ENCODE data around the gene HRH3. TPM values are rescaled to one million over a fixed set of nuclear protein-coding genes. Genes with fewer than 3 reads are reported as not detected.

HRH3 gene
- total and polyA plus RNA-seq, 7 experiments from 2014 or later: not detected

DNA sequence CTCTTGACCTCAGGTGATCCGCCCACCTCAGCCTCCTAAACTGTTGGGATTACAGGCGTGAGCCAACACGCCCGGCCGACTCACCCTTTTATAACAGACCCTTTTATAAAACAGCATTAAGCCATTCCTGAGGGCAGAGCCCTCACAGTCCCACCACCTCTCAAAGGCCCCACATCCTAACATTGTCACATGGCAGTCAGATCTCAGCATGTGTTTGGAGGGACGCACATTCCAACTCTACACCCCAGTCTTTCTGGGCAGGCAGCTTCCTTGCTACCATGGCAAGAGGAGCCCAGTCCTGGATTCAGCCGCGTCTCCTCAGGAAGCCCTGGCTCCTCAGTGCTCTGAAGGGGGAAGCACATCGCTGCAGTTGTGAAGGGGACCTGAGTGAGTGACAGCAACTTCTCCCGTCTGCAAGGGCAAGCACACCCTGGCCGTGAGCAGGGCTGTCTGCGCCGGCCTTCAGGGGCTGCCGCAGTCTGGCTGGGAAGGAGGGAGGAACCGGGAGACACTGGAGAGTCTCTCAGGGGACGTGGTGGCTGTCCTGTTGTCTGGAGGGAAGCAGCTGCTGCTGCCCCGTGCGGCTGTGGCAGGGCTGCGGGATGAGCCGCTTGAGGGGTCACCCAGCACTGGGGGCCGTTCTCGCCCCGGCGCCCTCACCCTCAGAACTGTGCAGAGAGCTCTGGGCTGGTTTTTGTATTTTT lies 34.1 kb upstream of the HRH3 start:
- no peaks in the 10 kb centered on the region for H3K4me1 ChIP-seq (ENCODE audit: control insufficient read depth in 2 of 2, insufficient read depth in 2 of 2, low read length in 2 of 2)
- Mint-ChIP-seq H3K27me3 (no peaks in the 10 kb centered on the region), H3K27ac (no peak overlapping the region), H3K36me3 (peaks cover 0 to 34% (median 6%) of the 10 kb centered on the region in 5 donors), H3K9me3 (no peaks in the 10 kb centered on the region), H3K4me1 (peaks cover 0 to 37% (median 19%) of the 10 kb centered on the region in 7 donors), H3K4me3 (no peak overlapping the region)
- POLR2A ChIA-PET: no interaction called here
- ATAC-seq (no peak), DNase-seq (no peak)
- H3K4me3 ChIP-seq (ENCODE audit: low read length): no peak overlapping the region
- H3K27ac ChIP-seq (ENCODE audit: low read depth, low read length): no peak overlapping the region
- peaks cover 0 to 42% (median 0%) of the 10 kb centered on the region in 3 experiments for H3K36me3 ChIP-seq (ENCODE audit: control insufficient read depth in 2 of 3, insufficient read depth in 3 of 3, low read length in 3 of 3)
- H3K9me3 ChIP-seq (ENCODE audit: control insufficient read depth in 2 of 3, low read length in 3 of 3): no peaks in the 10 kb centered on the region
- H3K27me3 ChIP-seq (ENCODE audit: control insufficient read depth in 2 of 2, insufficient read depth in 2 of 2, low read length in 2 of 2): no peaks in the 10 kb centered on the region
- intact Hi-C loops (cut with micrococcal nuclease): no loop called here
- CTCF ChIA-PET: no interaction called here

DNA sequence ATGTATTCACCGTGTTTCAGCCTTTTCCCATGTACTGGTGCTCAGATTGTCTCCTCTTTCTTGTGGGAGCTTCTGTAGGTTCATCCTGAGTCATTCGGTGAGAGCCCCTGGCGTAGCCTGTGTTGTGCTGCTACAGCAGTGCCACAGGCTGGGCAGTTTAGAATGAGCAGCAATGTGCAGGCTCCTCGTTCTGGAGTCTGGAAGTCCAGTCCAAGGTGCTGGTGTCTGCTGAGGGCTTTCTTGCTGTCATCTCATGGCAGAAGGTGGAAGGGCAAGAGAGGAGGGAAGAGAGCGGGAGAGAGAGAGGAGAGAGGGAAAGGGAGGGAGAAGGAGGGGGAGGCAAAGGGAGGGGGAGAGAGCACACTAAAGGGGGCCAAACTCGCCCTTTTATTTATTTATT lies 33.3 kb upstream of the HRH3 start:
- H3K27ac Mint-ChIP-seq: no peak overlapping the region
- no peaks in the 10 kb centered on the region for H3K9me3 Mint-ChIP-seq
- no peak for DNase-seq
- H3K4me3 ChIP-seq (ENCODE audit: low read length): no peak overlapping the region
- ChIA-PET POLR2A (no interaction called here), CTCF (no interaction called here)
- H3K27ac ChIP-seq (ENCODE audit: low read depth, low read length): no peak overlapping the region
- peaks cover 0 to 34% (median 0%) of the 10 kb centered on the region in 3 experiments for H3K36me3 ChIP-seq (ENCODE audit: control insufficient read depth in 2 of 3, insufficient read depth in 3 of 3, low read length in 3 of 3)
- H3K4me1 ChIP-seq (ENCODE audit: control insufficient read depth in 2 of 2, insufficient read depth in 2 of 2, low read length in 2 of 2): no peaks in the 10 kb centered on the region
- H3K9me3 ChIP-seq (ENCODE audit: control insufficient read depth in 2 of 3, low read length in 3 of 3): no peaks in the 10 kb centered on the region
- peaks cover 0 to 31% (median 6%) of the 10 kb centered on the region in 5 donors for H3K36me3 Mint-ChIP-seq
- no peak overlapping the region for H3K4me3 Mint-ChIP-seq
- intact Hi-C loops (cut with micrococcal nuclease): no loop called here
- H3K27me3 ChIP-seq (ENCODE audit: control insufficient read depth in 2 of 2, insufficient read depth in 2 of 2, low read length in 2 of 2): no peaks in the 10 kb centered on the region
- H3K4me1 Mint-ChIP-seq: peaks cover 0 to 34% (median 21%) of the 10 kb centered on the region in 7 donors
- no peaks in the 10 kb centered on the region for H3K27me3 Mint-ChIP-seq
- no peak for ATAC-seq

DNA sequence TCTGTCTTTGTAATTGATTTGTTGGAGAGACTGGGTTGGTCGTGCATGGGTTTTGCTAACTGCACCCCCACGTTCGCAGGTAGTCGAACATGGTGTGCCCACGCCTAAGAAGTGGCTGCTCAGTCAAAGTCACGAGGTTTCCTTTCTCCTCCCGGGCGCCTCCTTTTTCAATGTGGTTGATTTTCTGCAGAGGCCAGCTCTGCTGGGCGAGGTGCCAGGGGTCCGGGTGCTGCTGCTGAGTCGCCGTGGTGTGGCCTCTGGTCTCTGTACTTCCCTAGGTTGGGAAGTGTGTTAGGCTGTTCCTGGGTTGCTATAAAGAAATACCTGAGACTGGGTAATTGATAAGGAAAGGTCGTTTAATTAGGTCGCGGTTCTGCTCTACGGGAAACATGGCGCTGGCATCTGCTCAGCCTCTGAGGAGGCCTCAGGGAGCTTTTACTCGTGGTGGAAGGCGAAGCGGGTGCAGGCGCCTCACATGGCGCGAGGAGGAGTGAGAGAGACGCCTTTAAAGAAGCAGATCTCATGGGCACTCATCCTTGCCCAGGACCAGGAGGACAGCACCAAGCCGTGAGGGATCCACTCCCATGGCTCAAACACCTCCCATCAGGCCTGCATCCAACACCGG lies 32.4 kb upstream of the HRH3 start:
- no peak for ATAC-seq
- Mint-ChIP-seq H3K4me3 (no peak overlapping the region), H3K27me3 (no peaks in the 10 kb centered on the region), H3K27ac (peak overlapping the region in 1 of 9 donors; percentile 36), H3K4me1 (peaks cover 0 to 31% (median 22%) of the 10 kb centered on the region in 7 donors), H3K9me3 (no peaks in the 10 kb centered on the region), H3K36me3 (peaks cover 0 to 29% (median 6%) of the 10 kb centered on the region in 5 donors)
- H3K36me3 ChIP-seq (ENCODE audit: control insufficient read depth in 2 of 3, insufficient read depth in 3 of 3, low read length in 3 of 3): peaks cover 0 to 32% (median 0%) of the 10 kb centered on the region in 3 experiments
- no peak overlapping the region for H3K4me3 ChIP-seq (ENCODE audit: low read length)
- no peaks in the 10 kb centered on the region for H3K9me3 ChIP-seq (ENCODE audit: control insufficient read depth in 2 of 3, low read length in 3 of 3)
- no peak for DNase-seq
- H3K4me1 ChIP-seq (ENCODE audit: control insufficient read depth in 2 of 2, insufficient read depth in 2 of 2, low read length in 2 of 2): no peaks in the 10 kb centered on the region
- CTCF ChIA-PET: no interaction called here
- no peak overlapping the region for H3K27ac ChIP-seq (ENCODE audit: low read depth, low read length)
- intact Hi-C loops (cut with micrococcal nuclease): no loop called here
- POLR2A ChIA-PET: no interaction called here
- no peaks in the 10 kb centered on the region for H3K27me3 ChIP-seq (ENCODE audit: control insufficient read depth in 2 of 2, insufficient read depth in 2 of 2, low read length in 2 of 2)

DNA sequence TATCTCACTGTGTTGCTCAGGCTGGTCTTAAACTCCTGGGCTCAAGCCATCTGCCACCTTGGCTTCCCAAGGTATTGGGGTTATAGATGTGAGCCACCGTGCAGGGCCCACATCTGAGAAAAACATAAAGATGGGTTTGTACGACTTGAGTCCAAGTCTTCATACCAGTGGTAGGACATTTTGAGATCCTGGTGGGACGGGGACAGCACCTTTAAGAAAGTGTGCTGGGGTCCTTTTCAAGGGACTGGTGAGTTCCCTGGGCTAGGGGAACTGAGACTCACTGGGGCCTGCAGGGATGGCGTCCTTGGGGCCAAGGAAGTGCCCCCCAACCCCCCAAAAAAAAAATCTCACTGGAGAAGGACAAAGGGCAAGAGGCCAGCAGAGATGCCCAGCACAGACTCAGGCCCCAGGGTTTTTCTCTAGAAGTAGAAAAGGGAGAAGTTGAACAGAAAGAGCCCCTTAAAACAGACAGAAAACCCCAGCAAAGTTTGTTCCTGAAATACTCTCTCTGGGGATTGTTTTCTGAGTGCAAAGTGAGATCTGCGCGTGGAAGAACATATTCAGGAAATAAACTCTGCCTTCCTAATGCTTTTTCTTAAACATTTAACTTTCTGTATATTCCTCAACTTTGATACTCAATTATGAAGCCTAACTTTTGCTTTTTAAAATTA lies 28.9 kb upstream of the HRH3 start:
- Mint-ChIP-seq H3K27ac (no peak overlapping the region), H3K27me3 (no peaks in the 10 kb centered on the region), H3K36me3 (peaks cover 0 to 10% (median 1%) of the 10 kb centered on the region in 5 donors), H3K4me1 (peaks cover 0 to 51% (median 36%) of the 10 kb centered on the region in 7 donors), H3K4me3 (no peak overlapping the region), H3K9me3 (no peaks in the 10 kb centered on the region)
- ATAC-seq (no peak), DNase-seq (no peak)
- POLR2A ChIA-PET: no interaction called here
- CTCF ChIA-PET: no interaction called here
- Histone ChIP-seq H3K36me3 (ENCODE audit: control insufficient read depth in 2 of 3, insufficient read depth in 3 of 3, low read length in 3 of 3) (peaks cover 0 to 17% (median 0%) of the 10 kb centered on the region in 3 experiments), H3K4me1 (ENCODE audit: control insufficient read depth in 2 of 2, insufficient read depth in 2 of 2, low read length in 2 of 2) (no peaks in the 10 kb centered on the region), H3K27ac (ENCODE audit: low read depth, low read length) (no peak overlapping the region), H3K4me3 (ENCODE audit: low read length) (no peak overlapping the region), H3K9me3 (ENCODE audit: control insufficient read depth in 2 of 3, low read length in 3 of 3) (no peaks in the 10 kb centered on the region), H3K27me3 (ENCODE audit: control insufficient read depth in 2 of 2, insufficient read depth in 2 of 2, low read length in 2 of 2) (no peaks in the 10 kb centered on the region)
- intact Hi-C loops (cut with micrococcal nuclease): no loop called here

DNA sequence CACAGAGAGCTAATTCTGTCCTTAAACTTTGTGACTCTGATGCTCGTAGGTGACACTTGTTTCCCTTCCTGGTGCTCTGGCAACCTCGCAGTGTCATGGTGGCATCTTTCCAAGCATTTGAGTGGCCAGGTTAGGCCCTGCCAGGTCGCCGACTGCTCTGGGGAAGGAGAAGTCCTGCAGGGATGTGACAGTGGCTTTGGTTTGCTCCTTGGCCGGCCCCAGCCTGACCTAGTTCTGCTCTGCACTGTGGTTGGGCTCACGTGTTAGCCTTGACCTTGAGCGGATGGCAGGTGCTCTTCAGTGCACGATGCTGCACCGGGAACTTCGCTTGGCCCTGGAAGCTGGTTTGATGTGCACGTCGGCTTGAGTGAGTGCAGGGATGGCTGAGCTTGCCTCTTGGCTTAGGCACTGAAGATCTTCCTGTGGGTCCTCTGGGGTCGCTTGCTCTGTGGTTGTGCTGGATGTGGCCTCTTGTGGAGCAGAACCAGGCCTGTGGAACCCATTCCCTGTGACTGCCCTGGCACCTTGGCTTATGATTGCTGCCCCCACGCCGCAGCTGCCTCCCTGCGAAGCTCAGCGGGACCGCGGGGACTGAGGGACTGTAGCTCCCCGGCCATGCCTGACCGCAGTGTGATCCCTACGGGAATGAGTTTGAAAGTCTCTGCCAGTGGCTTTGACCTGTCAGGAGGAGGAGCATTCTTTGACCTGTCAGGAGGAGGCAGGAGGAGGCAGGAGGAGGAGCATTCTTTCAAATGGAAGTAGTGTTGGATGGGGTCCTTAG lies 27.0 kb upstream of the HRH3 start:
- peak overlapping the region in 1 of 10 donors; percentile 48 for H3K4me3 Mint-ChIP-seq
- peaks cover 0 to 11% (median 0%) of the 10 kb centered on the region in 5 donors for H3K36me3 Mint-ChIP-seq
- H3K27ac Mint-ChIP-seq: no peak overlapping the region

DNA sequence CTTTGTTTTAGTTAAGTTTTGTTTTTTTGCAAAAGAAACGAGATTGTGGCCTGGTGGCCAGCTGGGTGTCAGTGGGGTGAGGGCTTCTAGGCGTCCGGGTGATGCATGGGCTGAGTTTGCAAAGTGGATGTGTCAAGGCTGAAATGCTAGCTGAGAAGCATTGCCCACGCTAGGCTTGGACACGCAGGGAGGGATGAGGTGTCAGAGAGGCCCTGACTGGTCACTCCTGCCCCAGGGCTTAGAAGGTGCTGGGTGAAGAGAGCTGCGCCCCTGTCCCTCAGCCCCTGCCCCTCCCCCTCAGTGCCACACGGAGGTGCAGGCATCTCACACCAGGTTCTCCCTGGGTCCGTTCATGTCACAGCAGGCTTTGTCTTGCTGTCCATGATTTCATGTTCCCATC lies 26.4 kb upstream of the HRH3 start:
- no peaks in the 10 kb centered on the region for H3K27me3 Mint-ChIP-seq
- ATAC-seq (no peak), DNase-seq (no peak)
- no peak overlapping the region for H3K27ac Mint-ChIP-seq
- ChIA-PET CTCF (no interaction called here), POLR2A (no interaction called here)
- H3K9me3 Mint-ChIP-seq: no peaks in the 10 kb centered on the region
- intact Hi-C loops (cut with micrococcal nuclease): no loop called here
- H3K27ac ChIP-seq (ENCODE audit: low read depth, low read length): no peak overlapping the region
- no peaks in the 10 kb centered on the region for H3K27me3 ChIP-seq (ENCODE audit: control insufficient read depth in 2 of 2, insufficient read depth in 2 of 2, low read length in 2 of 2)
- H3K9me3 ChIP-seq (ENCODE audit: control insufficient read depth in 2 of 3, low read length in 3 of 3): no peaks in the 10 kb centered on the region
- H3K4me1 ChIP-seq (ENCODE audit: control insufficient read depth in 2 of 2, insufficient read depth in 2 of 2, low read length in 2 of 2): no peaks in the 10 kb centered on the region
- H3K4me1 Mint-ChIP-seq: peaks cover 7 to 60% (median 45%) of the 10 kb centered on the region in 7 donors
- peaks cover 0 to 15% (median 0%) of the 10 kb centered on the region in 5 donors for H3K36me3 Mint-ChIP-seq
- no peak overlapping the region for H3K4me3 ChIP-seq (ENCODE audit: low read length)
- H3K4me3 Mint-ChIP-seq: peak overlapping the region in 1 of 10 donors; percentile 48
- H3K36me3 ChIP-seq (ENCODE audit: control insufficient read depth in 2 of 3, insufficient read depth in 3 of 3, low read length in 3 of 3): peaks cover 0 to 26% (median 0%) of the 10 kb centered on the region in 3 experiments

More for the DNA sequence above, 27.0 kb upstream of the HRH3 start:
- no peak for DNase-seq
- ChIA-PET CTCF (no interaction called here), POLR2A (no interaction called here)
- no peaks in the 10 kb centered on the region for H3K9me3 Mint-ChIP-seq
- Histone ChIP-seq H3K9me3 (ENCODE audit: control insufficient read depth in 2 of 3, low read length in 3 of 3) (no peaks in the 10 kb centered on the region), H3K27ac (ENCODE audit: low read depth, low read length) (no peak overlapping the region), H3K4me3 (ENCODE audit: low read length) (no peak overlapping the region), H3K36me3 (ENCODE audit: control insufficient read depth in 2 of 3, insufficient read depth in 3 of 3, low read length in 3 of 3) (peaks cover 0 to 23% (median 0%) of the 10 kb centered on the region in 3 experiments), H3K4me1 (ENCODE audit: control insufficient read depth in 2 of 2, insufficient read depth in 2 of 2, low read length in 2 of 2) (no peaks in the 10 kb centered on the region), H3K27me3 (ENCODE audit: control insufficient read depth in 2 of 2, insufficient read depth in 2 of 2, low read length in 2 of 2) (no peaks in the 10 kb centered on the region)
- peaks cover under 1 to 54% (median 38%) of the 10 kb centered on the region in 7 donors for H3K4me1 Mint-ChIP-seq
- ATAC-seq: no peak
- H3K27me3 Mint-ChIP-seq: no peaks in the 10 kb centered on the region
- intact Hi-C loops (cut with micrococcal nuclease): no loop called here

All from naive thymus-derived CD4-positive, alpha-beta T cell (primary cell).